ENCODE results near the gene TNFRSF9.

DNA sequence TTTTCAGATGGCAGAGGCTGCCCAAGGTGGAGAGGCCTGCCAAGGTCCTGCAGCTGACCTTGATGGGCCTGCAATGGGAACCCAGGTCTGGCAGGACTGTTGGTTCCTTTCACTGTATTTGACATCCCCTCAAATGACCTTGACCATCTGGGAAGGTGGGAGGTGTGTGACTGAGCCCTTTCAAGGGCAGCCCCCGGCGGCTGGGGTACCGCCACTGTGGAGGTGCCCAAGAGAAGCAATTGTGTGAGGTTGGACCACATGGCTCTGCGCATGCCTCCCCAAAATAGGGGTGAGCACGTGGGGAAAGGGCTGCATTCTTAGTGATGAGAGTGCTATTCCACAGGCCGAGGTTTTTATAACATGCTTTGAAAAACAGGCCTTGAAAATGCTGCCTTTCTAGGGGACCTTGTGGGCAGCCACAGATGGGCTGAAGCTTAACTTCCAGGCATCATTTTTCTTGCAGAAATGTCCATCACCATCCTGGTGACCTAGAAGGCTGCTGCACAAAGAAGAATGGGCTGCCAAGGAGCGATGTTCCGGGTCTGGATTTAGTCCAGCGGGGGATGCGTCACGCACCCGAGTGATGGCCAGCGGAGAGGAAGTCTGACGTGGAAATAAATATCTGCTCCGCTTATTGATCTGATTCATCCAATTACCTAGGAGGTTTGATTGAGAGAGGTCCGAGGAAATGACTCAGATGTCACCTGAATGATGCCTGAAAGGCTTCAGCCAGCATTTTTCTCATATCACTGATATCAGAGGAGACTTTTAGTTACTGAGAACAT lies 71.3 kb downstream of the TNFRSF9 start:
- no peak for TF ChIP-seq MXI1 (conservative IDR thresholded peaks at IDR 0.05; ENCODE audit: poor library complexity, severe bottlenecking)
- TF ChIP-seq CTCF (IDR thresholded peaks at IDR 0.05; ENCODE audit: poor library complexity, severe bottlenecking), result no peak
